Motor neuron (in vitro differentiated cells): Measurements from ENCODE around the gene SYNPO. TPM values are rescaled to one million over a fixed set of nuclear protein-coding genes. Genes with fewer than 3 reads are reported as not detected.
A peak's percentile ranks its signal among the peaks of the same experiment; 100 is the strongest.

Experiments used
- ATAC-seq, 8 experiments: fragments of 200-7000 bp; cut with Tn5 transposase; replicated peaks in 6 of 8; 2 replicates each; pipeline ENCODE4 v1.8.0; 2021; ENCODE audit warnings: mild to moderate bottlenecking in 8 of 8, moderate library complexity in 8 of 8
- H3K27ac ChIP-seq, 2 donors: fragments of 250-450 bp; sonication (Bioruptor Pico); 2 replicates each; pipeline ENCODE4 v1.9.0; 2021; ENCODE audit warnings: antibody characterized with exemption in 2 of 2, mild to moderate bottlenecking in 2 of 2, moderate library complexity in 1 of 2
- H3K4me1 ChIP-seq, 2 donors: fragments of 250-450 bp; sonication (Bioruptor Pico); replicated peaks in 1 of 2; 2 replicates each; pipeline ENCODE4 v1.6.1; 2021; ENCODE audit warnings: antibody characterized with exemption in 2 of 2, mild to moderate bottlenecking in 2 of 2, moderate library complexity in 1 of 2
- H3K4me3 ChIP-seq, 5 donors: fragments of 250-450 bp; sonication (Bioruptor Pico); 2 replicates each; pipeline ENCODE4 v1.9.0; 2021; ENCODE audit warnings: antibody characterized with exemption in 5 of 5, mild to moderate bottlenecking in 5 of 5, moderate library complexity in 4 of 5
- WGBS, 10 experiments: fragments of 450-650 bp; shearing (Covaris generic); methylation state at CpG; one replicate each; pipeline ENCODE4 v1.0.0; 2022; 5-methylcytosine and 5-hydroxymethylcytosine counted together
- in situ Hi-C, 9 experiments: fragments of 400-800 bp; cut with MboI; loops; one replicate each; pipeline ENCODE4 v1.15.0; 2021; ENCODE audit warnings: low sequenced_read_pairs in 9 of 9, low pct_unique_long_range_greater_than_20kb in 2 of 9; ENCODE audit not compliant: unreplicated experiment in 9 of 9
- total RNA-seq, 8 experiments: library from RNA; unstranded; fragments of 300-600 nt; gene quantifications; 2 replicates each; pipeline versions ENCODE4 v1.2.3 to v1.2.4, GENCODE V29; 2022

Gene SYNPO
- total RNA-seq, 8 experiments from 2014 or later: 0.27 to 17.5 (median 4.4) TPM

- Histone ChIP-seq H3K27ac (no peak overlapping the region), H3K4me1 (peaks cover 20% of the 10 kb centered on the region in 2 donors), H3K4me3 (no peak overlapping the region)
- in situ Hi-C loops: no loop called here
- 91 to 100% (median 100%) methylated on average over 1 to 5 of the region's 5 CpGs; no CpG with 5 or more reads in 4 of the 10 experiments for WGBS, 10 experiments
- ATAC-seq: no peak
Measured at GRCh38 chr5:150621301-150621700, 19.2 kb upstream of the SYNPO start.

- ATAC-seq: no peak
- Histone ChIP-seq H3K27ac (no peak overlapping the region), H3K4me1 (peaks cover 18 to 20% of the 10 kb centered on the region in 2 donors), H3K4me3 (no peak overlapping the region)
- in situ Hi-C loops: no loop called here
- 40 to 80% (median 51%) methylated on average over 1 to 2 of the region's 2 CpGs; no CpG with 5 or more reads in 6 of the 10 experiments for WGBS, 10 experiments
Measured at GRCh38 chr5:150622157-150622556, 18.3 kb upstream of the SYNPO start.

GRCh38 chr5:150623152-150623877 is 17.1 kb upstream of the SYNPO start:
- Histone ChIP-seq H3K27ac (no peak overlapping the region), H3K4me3 (no peak overlapping the region), H3K4me1 (peaks cover 16 to 18% of the 10 kb centered on the region in 2 donors)
- 20 to 100% (median 69%) methylated on average over 1 to 5 of the region's 7 CpGs; no CpG with 5 or more reads in 4 of the 10 experiments for WGBS, 10 experiments
- in situ Hi-C loops: no loop called here
- no peak for ATAC-seq

- H3K4me3 ChIP-seq: no peak overlapping the region
- no peak overlapping the region for H3K27ac ChIP-seq
- peaks cover 11 to 13% of the 10 kb centered on the region in 2 donors for H3K4me1 ChIP-seq
- no peak for ATAC-seq
- in situ Hi-C loops: no loop called here
- 0 to 90% (median 80%) methylated on average over 1 to 4 of the region's 5 CpGs; no CpG with 5 or more reads in 5 of the 10 experiments for WGBS, 10 experiments
Measured at GRCh38 chr5:150623878-150624216, 16.6 kb upstream of the SYNPO start.

- no peak overlapping the region for H3K27ac ChIP-seq
- WGBS, 10 experiments: 24 to 68% (median 52%) methylated on average over 2 to 5 of the region's 74 CpGs; no CpG with 5 or more reads in 7 of the 10 experiments
- H3K4me1 ChIP-seq: peaks cover 4 to 6% of the 10 kb centered on the region in 2 donors
- in situ Hi-C loops: no loop called here
- peak; percentile 42 to 94 (median 86) for ATAC-seq
- H3K4me3 ChIP-seq: peak overlapping the region; percentile 22 to 53 (median 45)
Measured at GRCh38 chr5:150624334-150625163, 15.9 kb upstream of the SYNPO start.

- peaks cover 0 to under 1% of the 10 kb centered on the region in 2 donors for H3K4me1 ChIP-seq
- 70% methylated on average over 10 of the region's 19 CpGs; no CpG with 5 or more reads in 9 of the 10 experiments for whole genome bisulfite sequencing, 10 experiments
- in situ Hi-C loops: no loop called here
- H3K27ac ChIP-seq: no peak overlapping the region
- H3K4me3 ChIP-seq: no peak overlapping the region
- ATAC-seq: peak in 6 of 8 experiments; percentile 0 to 13 (median 7)
Measured at GRCh38 chr5:150625164-150625535, 15.3 kb upstream of the SYNPO start.

GRCh38 chr5:150625831-150626746 is 14.4 kb upstream of the SYNPO start:
- Histone ChIP-seq H3K4me3 (no peak overlapping the region), H3K4me1 (no peaks in the 10 kb centered on the region), H3K27ac (no peak overlapping the region)
- WGBS, 10 experiments: 0 to 100% (median 83%) methylated on average over 1 to 7 of the region's 10 CpGs; no CpG with 5 or more reads in 3 of the 10 experiments
- ATAC-seq: no peak
- in situ Hi-C loops: no loop called here

GRCh38 chr5:150626853-150627276 is 13.6 kb upstream of the SYNPO start:
- no peaks in the 10 kb centered on the region for H3K4me1 ChIP-seq
- ATAC-seq: peak in 2 of 8 experiments; percentile 12 to 50
- WGBS, 10 experiments: 74 to 83% (median 80%) methylated on average over 1 to 2 of the region's 5 CpGs; no CpG with 5 or more reads in 7 of the 10 experiments
- no peak overlapping the region for H3K27ac ChIP-seq
- no peak overlapping the region for H3K4me3 ChIP-seq
- in situ Hi-C loops: no loop called here

GRCh38 chr5:150627731-150628545 is 12.5 kb upstream of the SYNPO start:
- WGBS, 10 experiments: 0 to 100% (median 83%) methylated on average over 1 to 3 of the region's 5 CpGs; no CpG with 5 or more reads in 5 of the 10 experiments
- Histone ChIP-seq H3K27ac (no peak overlapping the region), H3K4me3 (no peak overlapping the region), H3K4me1 (peaks cover 0 to 5% of the 10 kb centered on the region in 2 donors)
- no peak for ATAC-seq
- in situ Hi-C loops: no loop called here

- Histone ChIP-seq H3K4me3 (no peak overlapping the region), H3K27ac (no peak overlapping the region), H3K4me1 (peaks cover 0 to 5% of the 10 kb centered on the region in 2 donors)
- in situ Hi-C loops: no loop called here
- no peak for ATAC-seq
- WGBS, 10 experiments: 33 to 100% (median 87%) methylated on average over 1 to 9 of the region's 12 CpGs; no CpG with 5 or more reads in 2 of the 10 experiments
Measured at GRCh38 chr5:150628936-150629485, 11.4 kb upstream of the SYNPO start.

GRCh38 chr5:150630016-150630415 is 10.4 kb upstream of the SYNPO start:
- in situ Hi-C loops: no loop called here
- Histone ChIP-seq H3K27ac (no peak overlapping the region), H3K4me3 (no peak overlapping the region), H3K4me1 (peaks cover 0 to 5% of the 10 kb centered on the region in 2 donors)
- no peak for ATAC-seq
- 57 to 100% (median 76%) methylated on average over 1 to 3 of the region's 6 CpGs; no CpG with 5 or more reads in 5 of the 10 experiments for WGBS, 10 experiments
